Right lobe of liver (tissue), 6 donors: ENCODE measurements around the gene PPM1H. TPM values are rescaled to one million over a fixed set of nuclear protein-coding genes. Genes with fewer than 3 reads are reported as not detected.

Experiments
- ATAC-seq, 4 donors: fragments of 200-7000 bp; cut with Tn5 transposase; one replicate each; pipeline ENCODE4 v1.9.1; 2020; ENCODE audit warnings: mild to moderate bottlenecking in 4 of 4, moderate library complexity in 4 of 4
- DNase-seq, 3 donors: peaks; one replicate each; pipeline ENCODE4 v3.0.0-alpha.2; 2020
- H3K27ac ChIP-seq, 3 donors: fragments of 200-600 bp; one replicate each; pipeline ENCODE4 v1.8.0; 2022
- H3K27me3 ChIP-seq, 2 donors: fragments of 200-600 bp; one replicate each; pipeline ENCODE4 v1.8.0; 2022
- H3K36me3 ChIP-seq, 4 donors: fragments of 200-600 bp; sonication (generic) in 1 of 4; one replicate each; pipeline versions ENCODE4 v1.5.1 to v1.8.0; 2017 to 2022; ENCODE audit warnings: control low read depth in 1 of 4
- H3K4me1 ChIP-seq, 4 donors: fragments of 200-600 bp; sonication (generic) in 1 of 4; one replicate each; pipeline versions ENCODE4 v1.5.1 to v1.8.0; 2017 to 2022; ENCODE audit warnings: control low read depth in 1 of 4
- H3K4me3 ChIP-seq, 3 donors: fragments of 200-600 bp; one replicate each; pipeline ENCODE4 v1.8.0; 2022
- H3K9me3 ChIP-seq, 4 donors: fragments of 200-600 bp; sonication (generic) in 1 of 4; one replicate each; pipeline versions ENCODE4 v1.5.1 to v1.8.0; 2017 to 2022; ENCODE audit warnings: control low read depth in 1 of 4
- CTCF ChIP-seq, 4 donors: fragments of 200-600 bp in 3 of 4; fragments of 450-650 bp in 1 of 4; IDR thresholded peaks; one replicate each; pipeline versions ENCODE4 v1.5.1 to v1.8.0; 2016 to 2022; ENCODE audit warnings: antibody characterized with exemption in 4 of 4, mild to moderate bottlenecking in 2 of 4
- POLR2A ChIP-seq: fragments of 450-650 bp; IDR thresholded peaks from one replicate; pipeline ENCODE4 v1.6.1; 2017; ENCODE audit warnings: antibody characterized with exemption, mild to moderate bottlenecking
- WGBS: methylation state at CpG from one replicate; pipeline ENCODE4 v1.1.6; 2018; ENCODE audit warnings: low coverage, low lambda C conversion rate; ENCODE audit not compliant: insufficient coverage; ENCODE audit errors: missing lambda C conversion rate; 5-methylcytosine and 5-hydroxymethylcytosine counted together
- intact Hi-C, 2 donors: fragments of 100-400 bp; cut with DNase I; formaldehyde crosslinking; loops; one replicate each; pipeline versions ENCODE4 v1.11.2 to v1.14.1; 2022
- total RNA-seq, 6 experiments: library from RNA; depleted of rRNA in 2 of 6; stranded (reverse); fragments of >200 nt in 2 of 6; fragmentation: NEBNext Ultra II Directional in 3 of 6; extraction: Animal tissue kit (Norgen Biotek cat#: 25700) in 3 of 6; gene quantifications; one replicate each; pipeline versions ENCODE4 v1.1.0 to v1.2.4, GENCODE V29; 2016 to 2023
- donor health status: DM: no; HTN: yes; CAD: no.
- donor health status: DM: no; HTN: no; CAD: no.
- donor health status: DM: no; HTN: no; CAD: no.
- donor health status: DM: no; HTN: yes; CAD: no.
- donor health status: DM: no; HTN: yes; CAD: no.

PPM1H gene
- total RNA-seq, 6 experiments from 2014 or later = 3.8 to 9.2 (median 6.5) TPM

- Histone ChIP-seq H3K4me1 (peaks cover 0 to 13% (median 0%) of the 10 kb centered on the region in 4 donors), H3K36me3 (no peaks in the 10 kb centered on the region), H3K27me3 (no peaks in the 10 kb centered on the region), H3K4me3 (no peak overlapping the region), H3K9me3 (no peaks in the 10 kb centered on the region), H3K27ac (no peak overlapping the region)
- 78% methylated on average over 3 of the region's 5 CpGs for WGBS
- DNase-seq = no peak
- TF ChIP-seq POLR2A (no peak), CTCF (IDR thresholded peaks at IDR 0.05) (no peak)
- ATAC-seq = no peak
- intact Hi-C loops = no loop called here
Observed at GRCh38 chr12:62839869-62840660, 94.9 kb downstream of the PPM1H start.

- Histone ChIP-seq H3K9me3 (no peaks in the 10 kb centered on the region), H3K4me1 (no peaks in the 10 kb centered on the region), H3K27me3 (no peaks in the 10 kb centered on the region), H3K27ac (no peak overlapping the region), H3K4me3 (no peak overlapping the region), H3K36me3 (no peaks in the 10 kb centered on the region)
- TF ChIP-seq CTCF (IDR thresholded peaks at IDR 0.05) (no peak), POLR2A (no peak)
- intact Hi-C loops = no loop called here
- DNase-seq = no peak
- WGBS = 85% methylated on average over 9 of the region's 10 CpGs
- no peak for ATAC-seq
Observed at GRCh38 chr12:62834971-62835547, 99.9 kb downstream of the PPM1H start.

- TF ChIP-seq CTCF (IDR thresholded peaks at IDR 0.05) (no peak), POLR2A (no peak)
- Histone ChIP-seq H3K4me1 (no peaks in the 10 kb centered on the region), H3K27ac (no peak overlapping the region), H3K9me3 (no peaks in the 10 kb centered on the region), H3K4me3 (no peak overlapping the region), H3K27me3 (no peaks in the 10 kb centered on the region), H3K36me3 (no peaks in the 10 kb centered on the region)
- intact Hi-C loops = no loop called here
- no peak for ATAC-seq
- 100% methylated on average over 1 of the region's 4 CpGs for WGBS
- no peak for DNase-seq
Observed at GRCh38 chr12:62834406-62834805, 100.5 kb downstream of the PPM1H start.

- TF ChIP-seq POLR2A (no peak), CTCF (IDR thresholded peaks at IDR 0.05) (no peak)
- no peaks in the 10 kb centered on the region for H3K27me3 ChIP-seq
- H3K36me3 ChIP-seq = no peaks in the 10 kb centered on the region
- no peak for DNase-seq
- WGBS = 98% methylated on average over 6 of the region's 6 CpGs
- no peak overlapping the region for H3K27ac ChIP-seq
- no peak for ATAC-seq
- intact Hi-C loops = no loop called here
- no peaks in the 10 kb centered on the region for H3K9me3 ChIP-seq
- no peaks in the 10 kb centered on the region for H3K4me1 ChIP-seq
- H3K4me3 ChIP-seq = no peak overlapping the region
Observed at GRCh38 chr12:62833634-62834033, 101.3 kb downstream of the PPM1H start.
